Gastrocnemius medialis (tissue), 4 donors: ENCODE data around the gene BICD1.

ENCODE experiments used
- CTCF ChIP-seq, 5 experiments: fragments of 450-650 bp in 3 of 5; fragments of 200-600 bp in 2 of 5; sonication (generic) in 2 of 5; IDR thresholded peaks in 4 of 5; conservative IDR thresholded peaks in 1 of 5; 1 replicate in 4 of 5; 2 replicates in 1 of 5; pipeline ENCODE4 v1.5.1; 2016 to 2019; ENCODE audit warnings: antibody characterized with exemption in 5 of 5, mild to moderate bottlenecking in 3 of 5, moderate library complexity in 3 of 5
- POLR2A ChIP-seq, 2 donors: fragments of 450-650 bp; IDR thresholded peaks; one replicate each; pipeline ENCODE4 v1.6.1; 2017; ENCODE audit warnings: antibody characterized with exemption in 2 of 2, mild to moderate bottlenecking in 2 of 2, moderate library complexity in 2 of 2

DNA sequence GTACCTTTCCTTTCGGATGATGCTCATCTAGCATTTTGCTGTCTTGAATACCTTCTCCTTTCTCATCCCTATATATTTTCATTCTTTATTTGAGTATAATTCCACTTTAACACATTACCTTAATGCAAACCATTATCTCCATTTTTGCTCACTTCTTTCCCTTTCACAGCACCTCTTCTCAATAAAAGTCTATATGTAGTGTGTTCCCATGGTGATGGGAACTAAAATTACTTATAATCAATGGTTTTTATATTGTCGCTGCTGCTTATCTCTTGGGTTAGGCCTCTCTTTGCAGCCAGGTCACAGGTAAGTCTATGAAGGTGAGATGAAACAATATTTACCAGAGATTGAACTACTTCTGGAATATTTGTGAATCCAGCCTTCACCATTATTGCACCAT is 171.1 kb downstream of the BICD1 start:
- TF ChIP-seq CTCF (IDR thresholded peaks at IDR 0.05 in 4 of 5, conservative IDR thresholded peaks at IDR 0.05 in 1 of 5): no peak
- no peak for TF ChIP-seq POLR2A (IDR thresholded peaks at IDR 0.05)
